GM19467 (cell line): ENCODE data around the gene CEBPZ.
A peak's percentile ranks its signal among the peaks of the same experiment; 100 is the strongest.
"Not testable (repeated sequence)": the region's sequence is repeated elsewhere in the genome, so short reads cannot be mapped to it uniquely, and the experiment has no call there.

ENCODE experiments used
- ATAC-seq: cut with Tn5 transposase; IDR thresholded peaks from one replicate; pipeline ENCODE4 v1.9.1; 2021; ENCODE audit warnings: mild to moderate bottlenecking, moderate library complexity; ENCODE audit not compliant: unreplicated experiment

The CEBPZ gene

DNA sequence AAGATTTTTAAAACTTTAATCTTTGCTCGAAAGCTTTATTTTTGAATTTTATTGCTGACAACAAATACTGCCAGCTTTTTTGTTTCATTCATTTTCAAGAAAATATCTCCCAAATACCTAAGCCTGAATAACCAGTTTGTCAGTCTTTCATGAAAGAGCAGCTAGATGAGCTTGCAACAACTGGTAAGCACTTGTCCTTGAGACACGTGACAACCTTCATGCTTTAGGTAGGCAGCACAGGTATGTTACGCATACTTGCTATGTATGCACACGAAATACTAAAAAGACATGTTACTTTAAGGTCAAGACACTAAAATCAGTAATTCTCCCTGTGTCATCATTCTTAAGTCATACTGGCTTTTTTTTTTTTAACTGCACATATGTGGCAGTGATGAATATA lies 12.3 kb downstream of the CEBPZ start:
- no peak for ATAC-seq

DNA sequence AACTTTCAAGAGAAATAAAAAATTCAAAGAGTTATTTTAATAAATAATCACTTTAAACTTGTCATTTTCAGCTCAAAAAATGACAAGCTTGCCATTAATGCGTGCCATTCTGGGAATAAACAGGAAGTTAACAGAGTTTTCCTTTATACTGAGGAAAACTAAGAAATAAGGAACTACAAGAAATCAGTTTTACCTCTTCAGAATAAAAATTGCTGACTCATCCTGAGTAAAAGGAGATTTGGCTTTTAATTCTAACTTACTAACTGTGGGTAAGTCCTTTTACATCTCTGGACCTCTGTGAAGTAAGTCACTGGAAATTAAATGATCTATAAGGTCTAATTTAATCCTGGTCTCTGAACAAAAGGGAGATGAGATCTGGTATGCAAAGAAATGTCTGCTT lies 16.1 kb downstream of the CEBPZ start:
- no peak for ATAC-seq

GRCh38 chr2:37211939-37212338 lies 19.5 kb downstream of the CEBPZ start:
- no peak for ATAC-seq

GRCh38 chr2:37211212-37211611 lies 20.2 kb downstream of the CEBPZ start:
- ATAC-seq = no peak

GRCh38 chr2:37206760-37207159 lies 24.6 kb downstream of the CEBPZ start:
- not testable (repeated sequence) for ATAC-seq

GRCh38 chr2:37205689-37206341 lies 25.6 kb downstream of the CEBPZ start:
- no peak for ATAC-seq

GRCh38 chr2:37205071-37205661 lies 26.2 kb downstream of the CEBPZ start:
- not testable (repeated sequence) for ATAC-seq

DNA sequence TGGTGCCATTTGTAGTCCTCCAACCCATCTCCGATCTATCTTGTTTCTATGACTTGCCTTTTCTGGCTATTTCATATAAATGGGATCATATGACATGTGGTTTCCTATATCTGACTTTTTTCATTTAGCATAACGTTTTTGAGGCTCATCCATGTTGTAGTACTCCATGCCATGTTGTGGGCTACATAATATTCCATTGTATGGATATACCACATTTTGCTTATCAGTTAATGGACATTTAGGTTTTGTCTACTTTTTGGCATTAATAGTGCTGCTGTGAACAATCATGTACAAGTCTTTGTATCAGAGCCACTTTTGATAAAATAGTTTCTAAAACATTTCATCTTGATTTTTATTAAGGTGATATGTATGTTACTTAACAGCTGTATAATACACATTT lies 27.7 kb downstream of the CEBPZ start:
- ATAC-seq = no peak

DNA sequence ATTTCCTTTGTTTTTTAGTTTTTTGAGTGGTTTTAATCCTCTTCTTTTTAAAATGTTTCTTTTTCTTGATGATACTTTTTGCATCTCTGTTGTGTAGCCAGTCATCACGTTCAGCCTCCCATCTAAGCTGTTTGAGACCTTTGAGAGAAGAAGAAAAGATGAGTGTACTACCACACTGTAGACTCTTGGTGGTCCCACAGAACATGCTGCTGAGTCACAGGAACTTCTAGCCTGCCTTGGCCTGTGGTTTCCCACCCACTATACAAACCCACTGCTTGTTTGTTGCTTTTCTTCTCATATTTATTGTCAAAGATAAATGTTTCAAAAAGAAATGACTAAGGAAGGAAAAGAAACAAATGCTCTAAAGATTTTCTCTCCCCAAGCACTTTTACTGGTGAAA lies 29.6 kb downstream of the CEBPZ start:
- ATAC-seq = no peak

DNA sequence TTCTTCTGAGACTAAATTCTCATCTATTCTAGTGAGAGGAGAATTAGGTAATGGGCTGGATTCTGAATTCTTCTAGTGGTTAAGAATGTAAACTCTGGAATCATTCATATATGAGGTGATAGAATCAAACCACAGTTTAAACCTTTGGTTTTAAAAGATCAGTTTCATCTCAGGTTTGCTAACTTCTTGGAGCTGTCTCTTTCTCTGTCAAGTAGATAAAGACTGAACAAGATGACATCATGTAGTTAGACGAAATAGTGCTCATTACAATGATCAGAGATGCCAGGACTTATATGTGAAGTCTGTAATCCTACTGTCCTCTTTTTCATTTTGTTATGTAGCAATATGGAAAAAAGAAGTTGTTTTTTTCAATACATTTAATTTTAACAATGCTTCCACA lies 30.2 kb downstream of the CEBPZ start:
- ATAC-seq = no peak

DNA sequence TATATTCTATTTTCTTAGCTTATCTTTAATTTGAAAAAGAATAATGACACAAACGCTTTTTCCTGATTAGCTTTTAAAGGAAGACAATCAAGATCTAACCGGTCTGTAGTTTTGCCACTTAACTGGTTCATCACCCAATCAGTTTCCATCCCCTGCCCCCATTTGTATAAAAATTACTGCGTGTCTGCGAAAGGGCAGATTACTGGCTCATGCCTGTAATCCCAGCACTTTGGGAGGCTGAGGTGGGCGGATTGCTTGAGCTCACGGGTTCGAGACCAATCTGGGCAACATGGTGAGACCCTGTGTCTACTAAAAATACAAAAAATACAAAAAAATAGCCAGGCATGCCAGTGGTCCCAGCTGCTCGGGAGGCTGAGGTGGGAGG lies 32.7 kb downstream of the CEBPZ start:
- no peak for ATAC-seq

GRCh38 chr2:37196320-37197195 lies 34.8 kb downstream of the CEBPZ start, which contains the start of gene CEBPZOS:
TSS of gene CEBPZOS (plus strand) at chr2:37196496. CDS start at chr2:37199705, 3,209 bp downstream.
- peak; percentile 74 for ATAC-seq

GRCh38 chr2:37195862-37196319 lies 35.5 kb downstream of the CEBPZ start:
- ATAC-seq = not testable (repeated sequence)

GRCh38 chr2:37192551-37192950 lies 38.8 kb downstream of the CEBPZ start:
- no peak for ATAC-seq

- ATAC-seq = no peak
Measured at GRCh38 chr2:37191747-37192146, 39.6 kb downstream of the CEBPZ start.

DNA sequence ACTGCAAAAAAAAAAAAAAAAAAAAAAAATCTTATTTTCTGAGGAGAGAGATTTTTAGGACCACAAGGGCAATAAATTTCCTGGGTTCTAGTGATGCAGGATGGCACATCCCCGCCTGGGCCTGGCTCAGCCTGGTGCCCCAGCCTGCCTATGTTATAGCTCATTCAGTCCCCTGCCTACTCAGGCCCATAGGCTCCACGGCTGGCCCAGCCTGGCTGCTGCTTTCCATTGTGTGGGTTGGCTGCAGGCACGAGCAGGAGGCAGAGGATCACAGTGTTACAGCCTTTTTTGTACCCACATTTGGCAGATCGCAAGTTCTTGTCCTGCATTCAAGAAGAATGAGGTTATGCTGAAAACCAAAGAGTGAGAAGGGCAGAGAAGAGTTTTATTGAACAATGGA lies 40.1 kb downstream of the CEBPZ start:
- ATAC-seq = no peak

DNA sequence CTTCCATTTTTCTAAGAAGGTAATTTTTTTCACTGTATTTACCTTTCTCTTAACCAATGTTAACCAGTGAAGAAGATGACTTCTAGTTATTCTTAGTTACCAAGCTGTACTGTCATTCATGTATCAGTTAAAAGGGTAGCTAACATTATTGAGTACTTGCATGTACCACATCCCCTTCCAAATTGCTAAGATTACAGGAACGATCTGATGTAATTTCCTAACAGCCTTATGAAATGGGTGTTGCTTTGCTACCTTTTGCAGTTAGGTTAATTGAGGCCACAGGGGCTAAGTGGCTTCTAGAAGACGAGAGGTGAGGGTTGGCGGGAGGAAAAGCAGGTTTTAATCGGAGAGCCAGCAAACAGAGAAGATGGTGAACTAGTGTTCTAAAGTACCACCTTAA lies 41.1 kb downstream of the CEBPZ start:
- no peak for ATAC-seq

DNA sequence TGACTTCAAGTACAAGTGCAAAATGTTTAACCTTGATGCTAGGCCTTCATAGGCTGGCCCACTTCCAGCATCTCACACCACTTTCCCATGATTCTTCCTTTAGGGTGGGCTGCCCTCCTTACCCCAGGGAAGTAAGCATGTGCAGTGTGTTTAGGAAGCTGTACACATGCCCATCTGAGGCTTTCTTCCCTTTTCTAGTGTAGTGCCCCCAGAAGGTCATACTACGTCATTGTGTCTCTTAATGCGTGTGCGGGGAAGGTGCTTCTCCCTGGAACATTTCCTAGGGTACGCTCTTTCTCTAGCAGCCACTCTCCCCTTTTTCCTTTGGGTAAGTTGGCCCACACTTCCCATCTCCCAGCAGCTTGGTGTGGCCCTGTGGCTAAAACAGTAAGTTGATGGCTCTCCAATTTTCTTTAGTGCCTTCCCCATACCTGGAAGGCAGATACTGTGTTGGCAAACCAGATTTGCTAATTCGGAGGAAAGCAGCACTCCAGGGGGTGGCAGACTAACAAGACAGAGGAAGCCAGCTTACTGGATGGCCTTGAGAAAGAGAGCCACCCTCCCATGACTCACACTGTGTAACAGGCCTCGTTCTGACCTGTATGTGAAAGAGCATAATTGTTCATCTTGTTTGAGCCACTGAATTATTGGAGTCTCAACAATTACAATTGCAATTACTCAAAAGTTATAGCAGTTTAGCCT lies 41.8 kb downstream of the CEBPZ start:
- ATAC-seq = no peak

DNA sequence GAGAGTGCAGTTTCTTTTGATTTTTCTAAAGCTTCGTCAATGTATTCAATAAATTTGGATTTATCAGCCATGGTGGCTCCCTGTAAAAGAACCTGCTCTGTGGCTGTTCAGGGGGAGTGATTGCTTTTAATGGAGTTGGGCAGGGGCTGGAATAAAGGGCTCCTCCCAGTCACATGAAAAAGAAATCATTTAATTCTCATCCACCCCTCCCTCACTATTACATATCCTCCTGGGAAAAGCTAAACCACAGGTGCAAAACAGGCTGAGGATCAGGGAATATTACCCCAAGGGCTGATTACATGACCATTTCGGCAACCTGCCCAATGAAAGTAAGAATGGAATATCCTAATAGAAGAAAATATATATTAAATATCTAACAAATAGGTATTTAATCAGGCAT lies 42.8 kb downstream of the CEBPZ start, which contains the start of gene SULT6B1:
SULT6B1 (minus strand) TSS at position 101 of the 400 bp plus-strand sequence; CDS start at position 71, 30 bp downstream.
- ATAC-seq = no peak

DNA sequence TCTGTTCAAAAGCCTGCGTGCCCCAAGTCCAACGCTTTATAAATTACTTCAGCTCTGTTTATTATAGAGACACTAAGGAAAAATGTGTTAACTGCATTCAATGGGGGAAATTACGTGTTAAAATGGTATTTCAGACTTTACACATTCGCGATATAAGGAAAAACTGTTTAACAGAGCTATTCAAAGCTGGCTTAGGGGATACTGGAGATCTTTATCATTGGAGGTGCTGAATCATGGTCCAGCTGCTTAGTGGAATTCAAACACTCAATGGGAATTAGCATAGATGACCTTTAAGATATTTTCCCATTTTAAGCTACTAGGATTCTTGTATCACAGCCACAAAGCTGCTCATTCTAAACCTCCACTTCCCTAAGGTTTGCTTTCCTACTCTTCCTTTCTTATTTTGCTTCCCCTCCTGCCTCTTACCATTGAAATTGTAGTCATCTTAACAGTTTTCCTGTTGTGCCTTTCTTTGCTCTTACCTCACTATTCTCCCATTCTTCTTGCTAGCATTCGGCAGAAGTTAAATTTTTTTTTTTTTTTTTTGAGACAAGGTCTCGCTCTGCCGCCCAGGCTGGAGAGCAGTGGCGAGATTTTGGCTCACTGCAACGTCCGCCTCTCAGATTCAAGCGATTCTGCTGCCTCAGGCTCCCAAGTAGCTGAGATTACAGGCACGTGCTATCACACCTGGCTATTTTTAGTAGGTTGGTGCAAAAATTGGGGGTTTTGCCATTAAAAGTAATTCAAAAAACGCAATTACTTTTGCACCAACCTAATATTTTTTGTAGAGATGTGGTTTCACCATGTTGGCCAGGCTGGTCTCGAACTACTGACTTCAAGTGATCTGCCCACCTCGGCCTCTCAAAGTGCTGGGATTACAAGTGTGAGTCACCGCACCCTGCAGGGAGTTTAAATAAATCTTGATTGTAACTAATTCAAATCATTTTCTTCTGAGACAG lies 49.4 kb downstream of the CEBPZ start:
- no peak for ATAC-seq
